CD4-positive, alpha-beta T cell (primary cell): ENCODE data around the gene RFPL3. TPM values are rescaled to one million over a fixed set of nuclear protein-coding genes. Genes with fewer than 3 reads are reported as not detected.

Experiments
- ATAC-seq: fragments of 200-7000 bp; cut with Tn5 transposase; one replicate; pipeline ENCODE4 v1.10.0; 2022; ENCODE audit warnings: mild to moderate bottlenecking; ENCODE audit not compliant: poor library complexity
- CTCF ChIA-PET: fragments of 350-600 bp; sonication (Branson Sonifier 250); formaldehyde crosslinking; loops from one replicate; lab custom pipeline; 2021; ENCODE audit warnings: antibody characterized with exemption, inconsistent platforms; lab: Charles Lee
- POLR2A ChIA-PET: fragments of 350-600 bp; sonication (Branson Sonifier 250); formaldehyde crosslinking; loops from one replicate; lab custom pipeline; 2021; ENCODE audit warnings: antibody characterized with exemption, inconsistent platforms; lab: Charles Lee
- DNase-seq, 14 experiments: peaks; one replicate each; pipeline ENCODE4 v3.0.0-alpha.2; 2013 to 2020; ENCODE audit warnings: mixed read lengths in 2 of 14
- H3K27ac ChIP-seq, 2 donors: one replicate each; pipeline versions ENCODE4 v1.5.1 to v1.7.0; 2013; ENCODE audit warnings: low read length in 2 of 2, low read depth in 1 of 2, mild to moderate bottlenecking in 1 of 2
- H3K27me3 ChIP-seq, 2 experiments: 1 replicate in 1 of 2; 2 replicates in 1 of 2; pipeline versions ENCODE4 v1.6.1 to v1.7.0; 2013; ENCODE audit warnings: low read length in 2 of 2, control low read depth in 1 of 2, mild to moderate bottlenecking in 1 of 2, moderate library complexity in 1 of 2; ENCODE audit not compliant: insufficient read depth in 2 of 2, control insufficient read depth in 1 of 2
- H3K36me3 ChIP-seq: one replicate; pipeline ENCODE4 v1.6.1; 2013; ENCODE audit warnings: low read length, control low read depth; ENCODE audit not compliant: insufficient read depth
- H3K4me1 ChIP-seq: one replicate; pipeline ENCODE4 v1.6.1; 2013; ENCODE audit warnings: low read length, control low read depth; ENCODE audit not compliant: insufficient read depth
- H3K4me3 ChIP-seq: one replicate; pipeline ENCODE4 v1.5.1; 2013; ENCODE audit warnings: mild to moderate bottlenecking, low read length, moderate library complexity
- H3K9me3 ChIP-seq, 2 experiments: 1 replicate in 1 of 2; 2 replicates in 1 of 2; pipeline versions ENCODE4 v1.6.1 to v1.7.0; 2013; ENCODE audit warnings: low read length in 2 of 2, mild to moderate bottlenecking in 2 of 2, control low read depth in 1 of 2, moderate library complexity in 1 of 2; ENCODE audit not compliant: control insufficient read depth in 1 of 2, insufficient read depth in 1 of 2
- H3K27ac Mint-ChIP-seq: one replicate; pipeline ENCODE4 v1.8.0; 2020; ENCODE audit warnings: mixed read lengths
- H3K27me3 Mint-ChIP-seq: one replicate; pipeline ENCODE4 v1.8.0; 2021; ENCODE audit warnings: mixed read lengths
- H3K36me3 Mint-ChIP-seq: one replicate; pipeline ENCODE4 v1.8.0; 2021; ENCODE audit warnings: low read depth, mixed read lengths
- H3K4me1 Mint-ChIP-seq: one replicate; pipeline ENCODE4 v1.8.0; 2021; ENCODE audit warnings: low read depth, mixed read lengths
- H3K4me3 Mint-ChIP-seq: one replicate; pipeline ENCODE4 v1.8.0; 2020; ENCODE audit warnings: mild to moderate bottlenecking, mixed read lengths
- H3K9me3 Mint-ChIP-seq: one replicate; pipeline ENCODE4 v1.8.0; 2020; ENCODE audit warnings: mixed read lengths
- intact Hi-C, 2 experiments: fragments of 100-400 bp; cut with DNase I in 1 of 2; cut with micrococcal nuclease in 1 of 2; formaldehyde crosslinking; loops; one replicate each; pipeline versions ENCODE4 v1.15.1 to v1.9.0; 2023 to 2025; cut with DNase I, micrococcal nuclease
- total RNA-seq, 174 experiments: library from RNA in 2 of 174; stranded (reverse) in 2 of 174; gene quantifications; one replicate each; pipeline ENCODE4 v1.2.3 and lab custom pipeline; 2021 to 2026
- TF ChIP-seq, protein P1 (sequence below): fragments of 200-600 bp; IDR thresholded peaks from one replicate; pipeline ENCODE4 v1.8.0; 2022; ENCODE audit warnings: antibody characterized with exemption, mild to moderate bottlenecking

The RFPL3 gene
- total RNA-seq, 2 experiments from 2014 or later = not detected

DNA sequence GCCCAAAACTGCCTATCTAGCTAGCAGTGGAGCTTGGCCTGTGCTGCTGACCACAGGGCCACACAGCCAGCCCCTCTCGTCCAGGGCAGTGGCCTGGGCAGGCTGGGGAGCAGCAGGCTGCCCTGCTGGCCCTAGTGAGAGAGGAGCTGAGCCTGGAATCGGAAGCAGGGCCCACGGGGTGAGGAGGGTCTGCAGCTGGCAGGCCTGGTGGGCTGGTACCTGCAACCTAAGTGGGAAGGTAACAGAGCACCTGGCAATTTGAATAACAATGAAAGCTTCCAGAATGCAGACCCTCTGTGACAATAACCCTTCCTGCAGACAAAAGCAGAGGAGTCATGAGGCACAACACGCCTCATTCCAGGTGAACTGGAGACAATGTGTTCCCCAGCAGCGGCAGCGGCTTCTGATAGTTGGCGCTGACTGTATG, 31.8 kb upstream of the RFPL3 start:
- no peaks in the 10 kb centered on the region for H3K4me1 Mint-ChIP-seq
- Histone ChIP-seq H3K4me3 (no peak overlapping the region), H3K36me3 (no peaks in the 10 kb centered on the region), H3K27me3 (no peaks in the 10 kb centered on the region), H3K4me1 (no peaks in the 10 kb centered on the region), H3K9me3 (peaks cover 0 to 9% of the 10 kb centered on the region in 2 experiments), H3K27ac (no peak overlapping the region)
- TF ChIP-seq, protein P1, sequence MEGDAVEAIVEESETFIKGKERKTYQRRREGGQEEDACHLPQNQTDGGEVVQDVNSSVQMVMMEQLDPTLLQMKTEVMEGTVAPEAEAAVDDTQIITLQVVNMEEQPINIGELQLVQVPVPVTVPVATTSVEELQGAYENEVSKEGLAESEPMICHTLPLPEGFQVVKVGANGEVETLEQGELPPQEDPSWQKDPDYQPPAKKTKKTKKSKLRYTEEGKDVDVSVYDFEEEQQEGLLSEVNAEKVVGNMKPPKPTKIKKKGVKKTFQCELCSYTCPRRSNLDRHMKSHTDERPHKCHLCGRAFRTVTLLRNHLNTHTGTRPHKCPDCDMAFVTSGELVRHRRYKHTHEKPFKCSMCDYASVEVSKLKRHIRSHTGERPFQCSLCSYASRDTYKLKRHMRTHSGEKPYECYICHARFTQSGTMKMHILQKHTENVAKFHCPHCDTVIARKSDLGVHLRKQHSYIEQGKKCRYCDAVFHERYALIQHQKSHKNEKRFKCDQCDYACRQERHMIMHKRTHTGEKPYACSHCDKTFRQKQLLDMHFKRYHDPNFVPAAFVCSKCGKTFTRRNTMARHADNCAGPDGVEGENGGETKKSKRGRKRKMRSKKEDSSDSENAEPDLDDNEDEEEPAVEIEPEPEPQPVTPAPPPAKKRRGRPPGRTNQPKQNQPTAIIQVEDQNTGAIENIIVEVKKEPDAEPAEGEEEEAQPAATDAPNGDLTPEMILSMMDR = no peak
- intact Hi-C loops = no loop called here
- H3K27ac Mint-ChIP-seq = no peak overlapping the region
- no peaks in the 10 kb centered on the region for H3K9me3 Mint-ChIP-seq
- H3K27me3 Mint-ChIP-seq = no peaks in the 10 kb centered on the region
- DNase-seq (no peak), ATAC-seq (no peak)
- H3K36me3 Mint-ChIP-seq = no peaks in the 10 kb centered on the region
- no peak overlapping the region for H3K4me3 Mint-ChIP-seq
- POLR2A ChIA-PET = no interaction called here
- CTCF ChIA-PET = no interaction called here

GRCh38 chr22:32326647-32327046, 31.0 kb upstream of the RFPL3 start:
- Mint-ChIP-seq H3K27me3 (no peaks in the 10 kb centered on the region), H3K9me3 (no peaks in the 10 kb centered on the region), H3K4me3 (no peak overlapping the region), H3K27ac (no peak overlapping the region), H3K36me3 (no peaks in the 10 kb centered on the region), H3K4me1 (no peaks in the 10 kb centered on the region)
- Histone ChIP-seq H3K9me3 (peaks cover 0 to 11% of the 10 kb centered on the region in 2 experiments), H3K27me3 (peaks cover 0 to 4% of the 10 kb centered on the region in 2 experiments), H3K36me3 (no peaks in the 10 kb centered on the region), H3K4me3 (no peak overlapping the region), H3K4me1 (no peaks in the 10 kb centered on the region), H3K27ac (no peak overlapping the region)
- intact Hi-C loops = no loop called here
- TF ChIP-seq, protein P1 = no peak
- DNase-seq (no peak), ATAC-seq (no peak)
- ChIA-PET CTCF (no interaction called here), POLR2A (no interaction called here)

GRCh38 chr22:32327066-32327465, 30.6 kb upstream of the RFPL3 start:
- Histone ChIP-seq H3K4me1 (no peaks in the 10 kb centered on the region), H3K27me3 (peaks cover 0 to 4% of the 10 kb centered on the region in 2 experiments), H3K9me3 (peaks cover 0 to 13% of the 10 kb centered on the region in 2 experiments), H3K36me3 (no peaks in the 10 kb centered on the region), H3K27ac (no peak overlapping the region), H3K4me3 (no peak overlapping the region)
- peaks cover under 1% of the 10 kb centered on the region for H3K27me3 Mint-ChIP-seq
- no peak for ATAC-seq
- no peak for DNase-seq
- intact Hi-C loops = no loop called here
- H3K36me3 Mint-ChIP-seq = no peaks in the 10 kb centered on the region
- no peaks in the 10 kb centered on the region for H3K4me1 Mint-ChIP-seq
- CTCF ChIA-PET = no interaction called here
- H3K27ac Mint-ChIP-seq = no peak overlapping the region
- H3K9me3 Mint-ChIP-seq = no peaks in the 10 kb centered on the region
- POLR2A ChIA-PET = no interaction called here
- no peak overlapping the region for H3K4me3 Mint-ChIP-seq
- TF ChIP-seq, protein P1 = no peak
